Central memory CD8-positive, alpha-beta T cell (primary cell): ENCODE measurements around the gene IFNG-AS1.

Experiments used
- ATAC-seq: fragments of 150-1000 bp; cut with Tn5 transposase; replicated peaks from 2 replicates; pipeline ENCODE4 v1.10.0; 2022; ENCODE audit warnings: mild to moderate bottlenecking, moderate FRiP score, moderate number of reproducible peaks; ENCODE audit not compliant: poor library complexity, severe bottlenecking; ENCODE audit errors: extremely low read depth
- DNase-seq, 2 donors: peaks; one replicate each; pipeline ENCODE4 v3.0.0; 2021; ENCODE audit warnings: low spot score in 2 of 2
- H3K27ac Mint-ChIP-seq: one replicate; pipeline ENCODE4 v1.8.0; 2022; ENCODE audit warnings: low read depth, mild to moderate bottlenecking, moderate library complexity, mixed read lengths
- H3K27me3 Mint-ChIP-seq: one replicate; pipeline ENCODE4 v1.8.0; 2022; ENCODE audit warnings: mixed read lengths
- H3K36me3 Mint-ChIP-seq: one replicate; pipeline ENCODE4 v1.8.0; 2022; ENCODE audit warnings: mild to moderate bottlenecking, moderate library complexity, mixed read lengths; ENCODE audit not compliant: insufficient read depth
- H3K4me1 Mint-ChIP-seq: one replicate; pipeline ENCODE4 v1.8.0; 2022; ENCODE audit warnings: mixed read lengths
- H3K4me3 Mint-ChIP-seq: one replicate; pipeline ENCODE4 v1.8.0; 2022; ENCODE audit warnings: mild to moderate bottlenecking, moderate library complexity, mixed read lengths
- H3K9me3 Mint-ChIP-seq: one replicate; pipeline ENCODE4 v1.8.0; 2022; ENCODE audit warnings: mixed read lengths

The IFNG-AS1 gene

GRCh38 chr12:68063900-68064590 is 74.8 kb downstream of the IFNG-AS1 start:
- Mint-ChIP-seq H3K27ac (no peak overlapping the region), H3K4me3 (no peak overlapping the region), H3K27me3 (no peaks in the 10 kb centered on the region), H3K36me3 (peaks cover 2% of the 10 kb centered on the region), H3K4me1 (peaks cover 39% of the 10 kb centered on the region), H3K9me3 (peaks cover 20% of the 10 kb centered on the region)
- DNase-seq: no peak
- no peak for ATAC-seq

- Mint-ChIP-seq H3K27me3 (no peaks in the 10 kb centered on the region), H3K9me3 (peaks cover 20% of the 10 kb centered on the region), H3K27ac (no peak overlapping the region), H3K4me1 (peaks cover 40% of the 10 kb centered on the region), H3K4me3 (no peak overlapping the region), H3K36me3 (peaks cover 2% of the 10 kb centered on the region)
- ATAC-seq (no peak), DNase-seq (no peak)
Observed at GRCh38 chr12:68065163-68065562, 75.9 kb downstream of the IFNG-AS1 start.

GRCh38 chr12:68065687-68066086 is 76.4 kb downstream of the IFNG-AS1 start:
- ATAC-seq: no peak
- Mint-ChIP-seq H3K27me3 (no peaks in the 10 kb centered on the region), H3K4me1 (peaks cover 44% of the 10 kb centered on the region), H3K9me3 (peaks cover 20% of the 10 kb centered on the region), H3K27ac (no peak overlapping the region), H3K36me3 (peaks cover 2% of the 10 kb centered on the region), H3K4me3 (no peak overlapping the region)
- DNase-seq: no peak

DNA sequence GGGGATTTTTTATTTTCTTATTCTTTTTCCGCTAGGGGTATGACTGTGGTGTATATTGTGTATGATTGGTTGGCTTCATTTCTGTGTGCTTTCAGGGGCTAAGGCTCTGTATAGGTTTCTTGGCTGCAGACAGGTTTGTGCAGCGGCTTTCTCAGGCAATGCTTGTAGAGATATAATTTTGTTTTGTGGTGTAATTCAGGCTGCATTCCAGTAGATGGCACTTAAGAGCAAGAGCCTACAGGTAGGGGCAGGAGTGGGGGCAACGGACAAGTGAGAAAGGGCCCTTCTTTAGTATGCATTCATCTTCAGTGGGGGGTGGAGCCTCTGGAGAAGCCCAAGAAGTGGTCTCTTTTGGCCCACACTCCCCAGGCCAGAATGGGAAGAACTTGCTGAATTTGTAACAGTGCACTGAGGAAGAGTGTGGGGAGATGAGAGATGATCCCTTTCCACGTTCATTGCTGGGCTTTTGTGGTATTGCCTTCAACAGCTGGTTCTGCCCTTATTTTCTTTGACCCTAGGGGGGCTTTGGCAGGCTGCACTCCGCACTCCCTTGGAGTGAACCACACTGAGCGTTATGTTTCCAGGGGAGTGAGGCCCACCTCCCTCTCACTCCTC is 78.6 kb downstream of the IFNG-AS1 start:
- DNase-seq: no peak

DNA sequence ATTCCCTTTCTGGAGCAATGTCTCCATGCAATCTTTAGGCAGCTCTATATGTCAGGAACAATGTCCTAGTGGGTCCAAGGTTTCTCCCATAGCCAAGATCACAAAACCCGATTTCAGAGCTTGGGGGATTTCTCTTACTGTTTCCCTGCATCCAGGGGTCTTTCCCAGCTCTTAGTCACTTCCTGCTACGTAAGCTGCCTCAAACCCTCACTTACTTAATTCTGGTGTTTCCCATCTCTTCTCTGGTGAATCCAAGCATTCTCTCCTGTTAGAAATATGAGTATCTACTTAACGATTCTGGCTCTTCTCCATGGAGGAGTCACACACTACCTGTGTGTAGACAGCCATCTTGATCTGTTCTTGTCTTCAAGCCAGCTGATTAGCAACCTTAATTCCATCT is 80.0 kb downstream of the IFNG-AS1 start:
- DNase-seq: no peak
- ATAC-seq: no peak
- no peaks in the 10 kb centered on the region for H3K27me3 Mint-ChIP-seq
- H3K4me3 Mint-ChIP-seq: no peak overlapping the region
- H3K27ac Mint-ChIP-seq: no peak overlapping the region
- peaks cover 7% of the 10 kb centered on the region for H3K9me3 Mint-ChIP-seq
- peaks cover 36% of the 10 kb centered on the region for H3K4me1 Mint-ChIP-seq
- peaks cover 2% of the 10 kb centered on the region for H3K36me3 Mint-ChIP-seq

More for the DNA sequence above, 78.6 kb downstream of the IFNG-AS1 start:
- Mint-ChIP-seq H3K4me3 (no peak overlapping the region), H3K9me3 (peaks cover 7% of the 10 kb centered on the region), H3K27ac (no peak overlapping the region), H3K27me3 (no peaks in the 10 kb centered on the region), H3K36me3 (peaks cover 2% of the 10 kb centered on the region), H3K4me1 (peaks cover 39% of the 10 kb centered on the region)
- ATAC-seq: no peak
